Choroid plexus epithelial cell (primary cell): ENCODE results near the gene FCGBP.
"Not testable (repeated sequence)": the region's sequence is repeated elsewhere in the genome, so short reads cannot be mapped to it uniquely, and the experiment has no call there.

Source experiments
- DNase-seq: peaks from one replicate; pipeline ENCODE4 v3.0.0-alpha.2; 2010; ENCODE audit warnings: low read depth
- H3K4me3 ChIP-seq: 2 replicates; pipeline ENCODE4 v1.5.1; 2011; ENCODE audit warnings: low read depth, mild to moderate bottlenecking, control low read depth, low read length, moderate library complexity
- CTCF ChIP-seq: conservative IDR thresholded peaks from 2 replicates; pipeline ENCODE4 v1.5.1; 2011; ENCODE audit warnings: low read depth, mild to moderate bottlenecking, control low read depth, inconsistent platforms, low read length, moderate library complexity

FCGBP gene

DNA sequence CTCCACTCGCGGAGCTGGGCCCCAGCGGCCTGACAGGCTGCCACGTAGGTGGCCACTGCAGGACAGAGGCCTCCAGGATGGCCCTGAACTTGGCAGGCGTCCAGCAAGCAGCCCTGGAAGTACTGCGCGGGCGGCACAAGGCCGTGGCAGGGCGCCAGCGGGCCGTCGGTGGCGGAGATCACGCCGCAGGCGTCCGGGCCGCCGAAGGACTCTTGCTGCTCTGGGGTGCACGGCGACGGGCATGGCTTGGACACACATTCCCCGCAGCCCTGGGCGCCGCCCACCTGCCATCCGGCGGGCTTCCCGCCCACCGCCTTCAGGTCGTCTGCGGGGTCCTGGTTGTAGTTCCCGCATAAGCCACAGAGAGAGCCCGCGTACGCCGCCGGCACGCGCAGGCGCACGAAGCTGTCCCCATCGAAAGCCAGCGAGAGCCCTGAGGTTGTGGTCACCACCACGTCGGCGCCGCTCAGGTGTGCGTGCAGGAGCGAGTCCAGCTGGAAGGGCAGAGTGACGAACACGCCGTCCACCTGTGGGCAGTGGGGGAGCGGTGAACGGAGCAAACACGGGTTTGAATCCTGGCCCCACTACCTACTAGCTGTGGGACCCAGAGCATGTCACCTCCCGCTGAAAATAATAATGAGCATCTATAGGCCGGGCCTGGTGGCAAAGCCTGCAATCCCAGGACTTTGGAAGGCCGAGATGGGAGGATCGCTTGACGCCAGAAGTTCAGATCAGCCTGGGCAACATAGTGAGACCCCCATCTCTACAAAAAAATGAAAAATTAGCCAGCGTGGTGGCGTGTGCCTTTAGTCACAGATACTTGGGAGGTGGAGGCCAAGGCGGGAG is 42.6 kb downstream of the FCGBP start:
- not testable (repeated sequence) for H3K4me3 ChIP-seq
- DNase-seq: peak; percentile 15

DNA sequence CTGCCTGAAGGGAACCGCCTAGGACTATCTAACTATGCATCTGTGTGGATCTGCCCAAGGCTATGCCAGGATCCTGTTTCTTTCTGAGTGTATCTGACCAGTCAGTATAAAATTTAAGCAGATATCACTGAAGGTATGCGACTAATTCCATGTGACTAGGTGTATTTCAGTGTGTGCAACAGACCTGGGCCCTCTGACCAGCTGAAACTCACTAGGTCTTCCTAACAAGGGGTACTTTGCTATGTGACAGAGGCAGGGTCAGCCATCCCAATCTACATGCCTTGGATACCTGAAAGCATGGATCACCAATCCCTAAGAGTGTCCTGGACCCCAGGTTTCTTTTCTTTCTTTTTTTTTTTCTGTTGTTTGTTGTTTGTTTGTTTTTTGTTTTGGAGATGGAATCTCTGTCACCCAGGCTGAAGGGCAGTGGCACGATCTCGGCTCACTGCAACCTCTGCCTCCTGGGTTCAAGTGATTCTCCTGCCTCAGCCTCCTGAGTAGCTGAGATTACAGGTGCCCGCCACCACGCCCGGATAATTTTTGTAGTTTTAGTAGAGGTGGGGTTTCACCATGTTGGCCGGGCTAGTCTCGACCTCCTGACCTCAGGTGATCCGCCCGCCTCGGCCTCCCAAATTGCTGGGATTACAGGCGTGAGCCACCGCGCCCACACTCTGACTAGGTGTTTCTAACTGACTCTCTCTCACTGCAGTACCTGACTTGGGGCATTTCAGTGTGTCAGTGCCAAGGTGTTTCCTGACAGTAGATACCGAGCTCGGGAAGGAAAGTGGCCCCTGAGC is 43.5 kb downstream of the FCGBP start:
- H3K4me3 ChIP-seq: no peak overlapping the region
- TF ChIP-seq CTCF: no peak
- DNase-seq: no peak

More for the DNA sequence above, 42.6 kb downstream of the FCGBP start:
- TF ChIP-seq CTCF: peak; percentile 40

GRCh38 chr19:39889872-39890754 is 44.3 kb downstream of the FCGBP start:
- H3K4me3 ChIP-seq: not testable (repeated sequence)

DNA sequence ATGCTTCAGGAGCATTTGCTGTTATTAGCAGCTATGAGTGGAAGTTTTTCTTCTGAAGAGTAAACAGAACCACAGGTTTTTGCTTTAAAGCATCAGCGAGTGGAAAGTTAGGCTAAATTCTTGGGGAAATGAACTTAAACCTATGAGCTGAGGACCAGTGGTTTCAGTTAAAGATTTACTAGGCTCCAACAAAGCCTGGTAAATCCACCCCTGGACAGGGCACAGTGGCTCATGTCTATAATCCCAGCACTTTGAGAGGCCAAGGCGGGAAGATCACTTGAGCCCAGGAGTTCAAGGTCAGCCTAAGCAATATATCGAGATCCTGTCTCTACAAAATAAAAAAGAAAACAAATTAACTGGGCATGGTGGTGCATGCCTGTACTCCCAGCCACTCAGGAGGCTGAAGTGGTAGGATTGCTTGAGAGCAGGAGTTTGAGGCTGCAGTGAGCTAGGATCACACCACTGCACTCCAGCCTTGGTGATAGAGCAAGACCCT is 46.9 kb downstream of the FCGBP start:
- not testable (repeated sequence) for H3K4me3 ChIP-seq, DNase-seq

More at GRCh38 chr19:39889872-39890754, 44.3 kb downstream of the FCGBP start:
- DNase-seq: not testable (repeated sequence)

DNA sequence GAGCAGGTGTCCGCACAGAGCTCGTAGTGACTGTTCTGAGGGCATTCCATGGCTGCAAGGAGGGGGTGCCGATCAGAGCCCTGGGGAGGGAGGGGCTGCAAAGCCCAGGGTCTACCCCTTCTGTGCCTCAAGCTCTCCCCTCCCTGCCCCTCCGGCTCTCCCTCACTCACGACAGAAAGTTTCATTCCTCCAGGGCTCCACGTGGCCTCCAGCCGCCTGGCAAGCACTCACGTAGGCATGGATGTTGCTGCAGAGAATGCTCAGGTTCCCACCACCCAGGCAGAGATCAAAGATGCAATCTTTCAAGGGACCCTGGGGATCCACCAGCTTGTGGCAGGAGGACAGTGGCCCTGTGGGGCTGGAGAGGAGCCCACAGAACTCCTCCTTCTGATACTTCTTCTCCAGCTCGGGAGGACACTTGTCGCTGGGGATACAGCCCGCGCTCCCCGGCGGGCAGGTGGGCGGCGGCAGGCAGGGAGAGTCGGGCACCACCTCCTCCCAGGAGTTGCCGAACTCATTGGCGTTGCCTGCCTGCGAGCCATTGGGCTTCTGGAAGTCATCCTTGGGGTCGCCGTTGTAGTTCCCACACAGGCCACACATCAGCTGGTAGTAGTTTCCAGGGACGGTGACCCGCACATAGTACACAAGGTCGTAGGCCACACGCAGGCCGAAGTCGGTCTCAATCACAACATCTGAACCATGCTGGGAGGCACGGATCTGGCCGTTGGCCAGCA is 48.4 kb downstream of the FCGBP start:
- H3K4me3 ChIP-seq, DNase-seq: not testable (repeated sequence)

DNA sequence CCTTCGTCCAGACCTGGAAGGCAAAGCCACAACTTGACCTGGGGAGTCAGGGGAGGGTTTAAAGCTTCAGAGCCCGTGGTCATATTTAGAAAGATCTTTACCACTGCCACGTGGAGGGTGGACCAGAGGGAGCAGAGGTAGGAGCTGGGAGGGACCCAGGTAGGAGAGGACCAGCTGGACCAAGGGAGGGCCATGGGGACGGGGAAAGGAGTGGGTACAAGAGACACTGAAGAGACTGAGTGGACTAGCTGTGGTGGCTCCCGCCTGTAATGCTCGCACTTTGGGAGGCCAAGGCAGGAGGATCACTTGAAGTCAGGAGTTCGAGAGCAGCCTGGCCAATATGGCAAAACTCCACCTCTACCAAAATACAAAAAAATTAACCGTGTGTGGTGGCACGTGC is 49.7 kb downstream of the FCGBP start:
- DNase-seq, H3K4me3 ChIP-seq: not testable (repeated sequence)
